HG03442 (cell line): ENCODE results near the gene AKAIN1.
A peak's percentile ranks its signal among the peaks of the same experiment; 100 is the strongest.

Source experiments
- ATAC-seq: cut with Tn5 transposase; IDR thresholded peaks from one replicate; pipeline ENCODE4 v1.9.1; 2021; ENCODE audit warnings: mild to moderate bottlenecking, moderate library complexity; ENCODE audit not compliant: unreplicated experiment

The AKAIN1 gene, protein sequence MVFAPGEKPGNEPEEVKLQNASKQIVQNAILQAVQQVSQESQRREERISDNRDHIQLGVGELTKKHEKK

GRCh38 chr18:5197032-5197434 lies at the start of gene AKAIN1:
Gene AKAIN1, minus strand, starts transcription at chr18:5197257. Its CDS starts 204 bp downstream, at chr18:5197053.
- peak; percentile 35 for ATAC-seq

DNA sequence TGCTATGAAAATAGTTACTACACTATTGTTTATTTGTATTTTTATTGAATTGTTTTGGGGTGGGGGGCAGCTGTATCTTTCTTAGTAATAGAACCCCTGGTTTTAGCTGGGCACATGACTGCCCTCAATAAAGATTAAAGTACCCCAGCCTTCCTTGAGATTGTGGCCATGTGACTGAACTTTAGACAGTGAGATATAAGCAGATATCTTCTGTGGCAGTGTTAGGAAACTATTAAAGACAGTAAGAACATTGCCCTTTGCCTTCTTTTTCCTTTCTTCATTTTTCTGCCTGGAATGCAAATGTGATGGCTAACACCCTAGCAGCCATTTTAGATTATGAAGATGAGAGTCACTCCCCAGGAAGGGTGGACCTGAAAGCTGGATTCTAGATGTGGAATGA lies 47.9 kb upstream of the AKAIN1 start:
- no peak for ATAC-seq

DNA sequence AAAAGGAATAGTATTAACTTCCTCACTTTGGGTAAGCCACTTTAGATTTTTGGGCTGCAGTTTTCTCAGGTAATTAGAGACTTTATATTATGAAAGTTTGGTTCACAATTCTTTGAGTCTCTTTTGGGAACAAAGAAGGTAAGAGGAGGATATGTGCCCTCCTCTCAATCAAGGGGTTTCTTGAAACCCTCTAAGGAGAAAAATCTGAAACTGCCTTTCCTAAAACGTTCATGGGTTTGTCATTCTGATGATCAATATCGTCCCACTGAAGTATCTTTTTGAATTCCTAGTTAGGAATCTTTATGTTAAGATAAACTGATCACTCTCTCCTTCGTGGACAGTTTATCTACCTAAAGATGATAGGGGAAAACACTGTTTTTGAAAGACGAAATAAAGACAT lies 42.4 kb upstream of the AKAIN1 start:
- ATAC-seq, result no peak

GRCh38 chr18:5238371-5238976 lies 41.4 kb upstream of the AKAIN1 start:
- peak; percentile 26 for ATAC-seq

DNA sequence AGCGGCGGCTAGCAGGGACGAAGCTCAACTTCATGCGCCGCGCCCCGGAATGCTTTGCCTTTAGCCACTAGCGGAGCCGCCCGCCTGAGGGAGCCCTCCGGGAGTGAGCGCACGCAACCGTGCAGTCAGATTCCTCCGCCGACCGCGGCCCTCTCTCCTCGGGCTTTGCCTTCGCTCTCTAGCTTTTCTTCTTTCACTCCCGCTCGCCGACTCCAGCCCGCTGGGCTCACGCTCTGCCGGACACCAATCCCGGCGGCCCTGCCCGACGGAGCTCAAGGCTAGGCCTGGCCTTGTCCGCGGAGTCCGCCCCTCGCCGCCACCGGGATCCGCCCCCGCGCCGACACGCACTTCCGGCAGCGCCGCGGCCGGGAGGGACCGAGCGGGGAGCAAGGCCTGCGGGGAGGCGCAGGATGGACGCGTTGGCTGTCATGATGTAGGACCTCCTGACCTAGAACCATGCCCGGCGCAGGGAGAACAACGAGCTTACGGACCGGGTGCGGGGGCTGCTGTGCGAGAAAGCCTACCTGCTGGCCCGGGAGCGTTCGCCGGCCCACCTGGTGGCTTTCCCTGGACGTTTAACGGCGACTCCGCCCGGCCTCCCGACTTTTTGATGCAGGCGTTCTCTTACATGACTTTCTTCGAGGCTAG lies 40.8 kb upstream of the AKAIN1 start:
- ATAC-seq, result peak; percentile 90

GRCh38 chr18:5237083-5237722 lies 40.1 kb upstream of the AKAIN1 start:
- peak; percentile 30 for ATAC-seq

GRCh38 chr18:5214583-5215351 lies 17.7 kb upstream of the AKAIN1 start:
- no peak for ATAC-seq

DNA sequence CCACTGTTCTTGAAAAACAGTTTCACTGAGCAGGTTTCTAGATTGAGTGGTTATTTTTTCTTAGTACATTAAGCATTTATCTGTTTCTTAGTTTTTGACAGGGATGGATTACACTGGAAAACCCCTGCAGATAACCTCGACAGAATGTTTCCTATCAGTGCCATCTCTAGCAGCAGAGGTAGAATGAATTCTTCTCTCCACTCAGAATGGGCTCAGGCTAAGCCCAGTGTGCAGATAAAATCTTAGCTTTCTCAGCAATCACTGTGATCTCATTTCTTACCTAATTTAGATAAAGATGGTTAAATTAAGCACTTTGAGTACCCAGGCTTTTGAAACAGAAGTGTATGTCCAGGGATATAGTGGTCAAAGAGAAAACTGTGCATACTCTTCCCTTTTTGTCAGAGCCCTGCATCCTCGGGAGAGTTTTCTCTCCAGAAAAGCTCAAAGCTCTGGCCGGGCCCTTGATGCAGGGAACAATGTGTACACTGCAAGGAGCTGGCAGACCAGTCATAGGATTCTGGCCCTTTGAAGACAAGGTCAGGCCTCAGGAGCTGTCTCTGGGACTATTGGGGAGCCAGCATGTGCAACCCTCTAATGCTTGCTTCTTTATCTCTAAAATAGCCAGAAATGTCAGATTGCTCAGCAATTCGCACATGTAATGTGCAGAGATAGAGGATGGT lies 10.6 kb upstream of the AKAIN1 start:
- no peak for ATAC-seq

- no peak for ATAC-seq
Observed at GRCh38 chr18:5198311-5198710, 1.3 kb upstream of the AKAIN1 start.

DNA sequence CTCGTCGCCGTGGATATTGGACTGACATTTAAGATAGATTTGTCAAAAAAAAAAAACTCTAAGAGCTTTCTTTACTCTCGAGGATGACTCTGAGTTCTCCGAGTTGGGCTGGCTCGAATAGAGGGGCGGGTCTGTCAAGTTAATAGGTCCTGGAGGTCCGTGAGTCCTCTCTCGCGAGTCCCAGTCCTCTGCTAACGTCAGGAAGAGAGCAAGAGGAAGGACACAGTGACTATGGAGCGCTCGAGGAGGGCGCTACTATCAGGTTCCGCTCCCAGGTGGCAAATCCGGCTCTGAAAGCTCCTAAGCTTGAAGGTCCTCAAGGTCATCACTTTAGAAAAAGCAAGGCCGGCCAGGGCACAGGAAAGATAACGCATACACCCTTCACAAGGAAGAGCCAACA lies 404 bp upstream of the AKAIN1 start:
- ATAC-seq, result no peak

DNA sequence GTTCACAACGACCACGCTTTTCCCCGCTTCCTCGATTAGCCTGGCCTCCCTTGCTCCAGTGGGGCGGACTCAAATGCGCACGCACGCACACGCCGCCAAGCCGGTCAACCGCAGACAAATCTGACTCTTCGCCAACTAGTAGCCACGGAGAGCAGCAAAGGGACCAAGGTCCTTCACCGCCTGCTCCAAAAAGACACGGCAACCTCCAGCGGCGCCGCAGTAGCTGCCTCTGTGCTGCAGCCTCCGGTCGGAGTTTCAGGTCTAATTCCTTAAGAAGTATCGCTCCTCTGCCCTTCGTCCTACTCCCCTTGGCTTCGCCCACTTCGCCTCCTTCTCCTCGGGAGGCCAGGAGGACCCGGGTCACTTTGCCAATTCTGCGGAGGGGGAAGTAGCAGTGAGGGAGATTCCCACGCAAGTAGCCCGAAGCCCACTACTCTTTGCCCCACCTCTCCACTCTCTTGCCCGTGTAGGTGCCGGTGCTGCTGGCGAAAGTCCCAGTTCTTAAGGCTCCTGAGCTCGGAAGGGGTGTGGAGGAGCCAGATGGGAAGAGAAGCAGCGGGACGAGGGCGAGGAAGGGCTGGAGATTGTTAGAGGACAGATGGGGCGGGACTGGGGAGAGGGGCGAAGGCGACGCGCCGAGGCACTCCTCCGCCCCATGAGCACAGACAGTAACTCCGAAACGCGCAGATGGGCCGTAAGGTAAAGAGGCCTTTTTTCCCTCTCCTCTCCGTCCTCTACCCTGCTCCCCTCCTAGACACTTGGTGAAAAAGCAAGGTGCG lies 615 bp downstream of the AKAIN1 start:
- ATAC-seq, result no peak

DNA sequence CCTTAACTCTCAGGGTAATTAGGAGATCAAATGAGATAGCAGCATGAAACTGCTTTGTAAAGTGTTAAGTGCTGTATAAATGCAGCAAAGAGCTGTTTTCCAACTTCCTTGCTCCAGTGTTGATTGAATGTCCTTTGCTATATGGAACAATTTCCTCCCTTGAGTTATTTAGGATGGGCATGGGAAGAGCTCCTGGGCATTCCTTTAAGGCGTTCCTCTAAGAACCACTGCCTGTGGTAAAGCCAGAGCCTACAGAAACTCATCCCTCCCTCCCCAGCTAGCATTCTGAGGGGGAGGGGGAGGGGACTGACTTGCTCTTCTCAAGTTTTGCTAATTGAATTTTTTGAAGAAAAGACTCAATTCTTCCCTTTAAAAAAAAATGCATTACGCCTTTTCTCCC lies 1.4 kb downstream of the AKAIN1 start:
- no peak for ATAC-seq

DNA sequence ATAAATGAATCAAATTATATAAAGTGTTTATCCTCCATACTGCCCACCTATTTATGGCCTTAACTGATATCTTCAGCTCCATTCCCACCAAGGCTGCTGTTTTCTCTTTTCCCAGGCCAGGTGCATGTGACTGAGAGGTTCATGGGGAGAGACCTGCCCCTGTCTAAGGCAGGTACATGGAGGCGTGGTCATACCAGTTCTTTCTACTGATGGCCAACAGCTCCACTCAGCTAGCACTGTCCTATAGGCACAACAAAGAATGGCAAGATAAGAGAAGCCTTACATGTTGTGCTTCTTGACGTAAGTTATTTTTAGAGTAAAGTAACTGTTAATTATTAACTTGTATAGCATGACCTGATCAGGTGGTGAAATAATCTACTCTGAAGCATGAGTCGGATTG lies 16.8 kb downstream of the AKAIN1 start:
- no peak for ATAC-seq

GRCh38 chr18:5178519-5178918 lies 18.5 kb downstream of the AKAIN1 start:
- no peak for ATAC-seq

GRCh38 chr18:5175378-5175777 lies 21.7 kb downstream of the AKAIN1 start:
- ATAC-seq, result peak; percentile 72

GRCh38 chr18:5173646-5174045 lies 23.4 kb downstream of the AKAIN1 start:
- no peak for ATAC-seq

DNA sequence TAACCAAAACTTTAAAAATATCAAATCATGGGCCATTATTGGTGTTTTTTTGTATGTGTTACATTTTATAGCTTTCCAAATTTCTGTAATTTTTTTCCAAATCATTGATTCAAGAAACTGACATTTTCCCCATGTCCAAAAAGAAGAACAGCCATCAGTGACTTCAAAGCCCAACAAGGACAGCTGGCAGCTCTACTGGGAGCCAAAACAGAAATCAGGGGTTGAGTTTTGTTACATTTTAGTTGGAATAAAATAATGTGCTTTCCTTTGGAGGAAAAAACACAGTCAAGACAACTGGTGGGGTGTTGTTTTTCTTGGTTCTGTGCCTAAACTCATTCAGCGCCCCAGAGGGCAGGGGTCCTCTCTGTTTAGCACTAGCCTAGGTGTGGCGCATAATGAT lies 23.8 kb downstream of the AKAIN1 start:
- ATAC-seq, result no peak

DNA sequence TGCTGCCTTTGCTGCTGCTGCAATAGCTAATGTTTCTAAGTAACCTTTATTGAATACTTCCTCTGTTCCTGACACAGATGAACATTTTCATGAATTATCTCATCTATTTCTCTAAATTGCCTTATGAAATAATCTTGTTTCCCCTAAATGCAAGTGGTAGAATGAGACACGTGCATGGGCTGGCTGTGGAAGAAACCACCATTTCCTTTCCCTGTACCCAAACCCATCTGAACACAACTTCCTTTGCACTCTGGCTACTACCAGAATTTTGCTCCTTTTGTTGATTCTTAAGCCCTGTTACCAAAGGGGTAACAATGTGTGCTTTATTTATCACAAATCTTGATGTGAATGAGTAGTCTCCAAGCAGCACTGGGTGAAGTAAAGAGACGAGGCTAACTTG lies 29.2 kb downstream of the AKAIN1 start:
- no peak for ATAC-seq

DNA sequence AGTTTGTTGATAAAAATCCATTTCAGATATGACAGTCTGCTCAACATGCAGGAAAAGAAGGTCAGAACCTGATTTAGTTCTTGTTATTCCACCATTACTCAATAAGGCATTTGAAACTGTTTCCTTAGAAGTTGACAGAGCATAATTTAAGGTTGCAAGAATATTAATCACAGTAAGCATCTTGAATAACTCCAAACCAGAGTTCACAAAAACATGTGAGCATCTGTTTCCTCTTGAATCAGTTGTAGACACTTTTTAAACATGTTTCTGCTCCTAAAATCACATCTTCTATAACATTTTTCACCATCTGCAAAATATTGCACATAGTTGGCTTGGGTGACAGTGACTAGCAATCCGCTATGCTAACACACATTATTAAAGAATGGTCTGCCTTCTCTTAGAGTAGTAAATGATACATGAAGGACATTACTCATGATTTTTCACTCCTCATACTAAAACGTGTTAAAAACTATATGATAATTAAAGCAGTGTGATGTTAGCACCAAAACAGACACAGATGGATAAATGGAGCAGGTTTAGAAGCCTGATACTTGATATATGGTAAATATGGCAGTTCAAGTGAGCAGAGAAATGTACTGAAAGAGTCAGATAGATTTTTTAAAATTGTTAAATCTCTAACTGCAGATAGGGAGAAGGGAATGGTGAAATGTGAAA lies 30.3 kb downstream of the AKAIN1 start:
- no peak for ATAC-seq

GRCh38 chr18:5164903-5165302 lies 32.2 kb downstream of the AKAIN1 start:
- ATAC-seq, result no peak
